ENCODE data around the gene JAM3. TPM values are rescaled to one million over a fixed set of nuclear protein-coding genes. Genes with fewer than 3 reads are reported as not detected.
A peak's percentile ranks its signal among the peaks of the same experiment; 100 is the strongest.

The JAM3 gene
- total RNA-seq, 1 experiment from 2014 or later: not detected

DNA sequence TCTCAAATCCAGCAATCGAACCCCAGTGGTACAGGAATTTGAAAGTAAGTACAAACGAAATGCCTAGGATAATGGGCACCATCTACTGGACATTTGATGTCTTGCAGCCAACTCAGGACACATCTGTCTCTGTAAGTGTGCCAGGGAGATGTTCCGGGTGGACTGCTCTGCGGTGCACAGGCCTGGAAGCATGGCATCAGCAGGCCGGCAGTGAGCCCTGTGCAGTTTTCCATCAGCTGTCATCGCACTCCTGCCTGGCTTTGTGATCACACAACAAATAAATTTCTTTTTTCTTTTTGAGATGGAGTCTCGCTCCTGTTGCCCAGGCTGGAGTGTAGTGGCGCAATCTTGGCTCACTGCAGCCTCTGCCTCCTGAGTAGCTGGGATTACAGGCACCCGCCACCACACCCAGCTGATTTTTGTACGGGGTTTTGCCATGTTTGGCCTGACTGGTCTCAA, 71.0 kb downstream of the JAM3 start:
- Histone ChIP-seq H3K27ac (no peak overlapping the region), H3K79me2 (ENCODE audit: low read depth) (no peaks in the 10 kb centered on the region), H3K36me3 (ENCODE audit: low read depth) (no peaks in the 10 kb centered on the region), H3F3A (ENCODE audit: insufficient read depth, low read depth) (no peaks in the 10 kb centered on the region), H3K4me3 (no peak overlapping the region), H4K20me1 (ENCODE audit: insufficient read depth) (no peaks in the 10 kb centered on the region), H3K9me3 (ENCODE audit: insufficient read depth, low read depth) (no peaks in the 10 kb centered on the region), H2AFZ (no peak overlapping the region), H3K9me2 (ENCODE audit: insufficient read depth) (no peaks in the 10 kb centered on the region), H3K27me3 (ENCODE audit: insufficient read depth, low read depth) (peaks cover 77% of the 10 kb centered on the region), H3K4me2 (no peak overlapping the region), H3K4me1 (replicated peaks; ENCODE audit: insufficient read depth) (no peaks in the 10 kb centered on the region)
- no TSS peak for BruUV-seq (replicated peaks)
- intact Hi-C loops (cut with micrococcal nuclease; ENCODE audit: unreplicated experiment): loop anchor here (2.0 kb wide), 1 partner anchor 89 kb away; no protein-coding TSS in a partner anchor
- DNase-seq: peak in 1 of 2 experiments; percentile 19
- no peak for TF ChIP-seq EZH2 (IDR thresholded peaks at IDR 0.05; ENCODE audit: low read depth)
- TF ChIP-seq, protein P1, sequence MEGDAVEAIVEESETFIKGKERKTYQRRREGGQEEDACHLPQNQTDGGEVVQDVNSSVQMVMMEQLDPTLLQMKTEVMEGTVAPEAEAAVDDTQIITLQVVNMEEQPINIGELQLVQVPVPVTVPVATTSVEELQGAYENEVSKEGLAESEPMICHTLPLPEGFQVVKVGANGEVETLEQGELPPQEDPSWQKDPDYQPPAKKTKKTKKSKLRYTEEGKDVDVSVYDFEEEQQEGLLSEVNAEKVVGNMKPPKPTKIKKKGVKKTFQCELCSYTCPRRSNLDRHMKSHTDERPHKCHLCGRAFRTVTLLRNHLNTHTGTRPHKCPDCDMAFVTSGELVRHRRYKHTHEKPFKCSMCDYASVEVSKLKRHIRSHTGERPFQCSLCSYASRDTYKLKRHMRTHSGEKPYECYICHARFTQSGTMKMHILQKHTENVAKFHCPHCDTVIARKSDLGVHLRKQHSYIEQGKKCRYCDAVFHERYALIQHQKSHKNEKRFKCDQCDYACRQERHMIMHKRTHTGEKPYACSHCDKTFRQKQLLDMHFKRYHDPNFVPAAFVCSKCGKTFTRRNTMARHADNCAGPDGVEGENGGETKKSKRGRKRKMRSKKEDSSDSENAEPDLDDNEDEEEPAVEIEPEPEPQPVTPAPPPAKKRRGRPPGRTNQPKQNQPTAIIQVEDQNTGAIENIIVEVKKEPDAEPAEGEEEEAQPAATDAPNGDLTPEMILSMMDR (conservative IDR thresholded peaks at IDR 0.05): peak; percentile 81
- ChIA-PET CTCF (no interaction called here), POLR2A (ENCODE audit: unreplicated experiment) (no interaction called here)

DNA sequence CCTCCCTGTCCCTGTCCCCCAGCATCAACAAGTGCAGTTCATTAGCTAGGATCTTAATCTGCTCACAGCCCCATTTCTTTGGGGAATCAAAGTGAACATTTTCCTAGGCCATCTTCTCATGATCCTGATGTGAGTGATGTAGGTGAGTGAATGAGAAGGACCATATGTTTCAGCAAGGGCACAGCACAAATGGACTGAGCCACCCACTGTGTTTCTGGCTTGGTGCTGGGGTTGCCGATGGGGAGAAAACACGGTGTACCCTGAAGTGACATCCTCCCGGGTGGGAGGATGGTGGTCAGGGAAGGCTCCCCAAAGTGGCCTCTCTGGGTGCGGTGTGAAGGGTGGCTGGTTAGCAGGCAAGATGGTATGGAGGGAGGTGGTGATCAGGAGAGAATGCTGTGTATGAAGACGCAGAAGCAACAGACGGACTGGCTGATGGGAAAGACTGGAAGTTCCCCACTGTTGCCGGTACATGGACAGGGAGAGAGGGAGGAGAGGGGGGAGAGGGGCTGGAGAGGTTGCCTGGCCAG, 72.2 kb downstream of the JAM3 start:
- Histone ChIP-seq H3F3A (ENCODE audit: insufficient read depth, low read depth) (no peaks in the 10 kb centered on the region), H3K27ac (no peak overlapping the region), H2AFZ (no peak overlapping the region), H3K9me2 (ENCODE audit: insufficient read depth) (no peaks in the 10 kb centered on the region), H3K9me3 (ENCODE audit: insufficient read depth, low read depth) (no peaks in the 10 kb centered on the region), H3K36me3 (ENCODE audit: low read depth) (no peaks in the 10 kb centered on the region), H3K4me2 (no peak overlapping the region), H3K4me3 (no peak overlapping the region), H3K4me1 (replicated peaks; ENCODE audit: insufficient read depth) (no peaks in the 10 kb centered on the region), H4K20me1 (ENCODE audit: insufficient read depth) (no peaks in the 10 kb centered on the region), H3K27me3 (ENCODE audit: insufficient read depth, low read depth) (peaks cover 66% of the 10 kb centered on the region), H3K79me2 (ENCODE audit: low read depth) (no peaks in the 10 kb centered on the region)
- TF ChIP-seq EZH2 (IDR thresholded peaks at IDR 0.05; ENCODE audit: low read depth): no peak
- TF ChIP-seq, protein P1 (conservative IDR thresholded peaks at IDR 0.05): no peak
- no peak for DNase-seq
- POLR2A ChIA-PET (ENCODE audit: unreplicated experiment): no interaction called here
- BruUV-seq (replicated peaks): no TSS peak
- CTCF ChIA-PET: no interaction called here
- intact Hi-C loops (cut with micrococcal nuclease; ENCODE audit: unreplicated experiment): no loop called here

DNA sequence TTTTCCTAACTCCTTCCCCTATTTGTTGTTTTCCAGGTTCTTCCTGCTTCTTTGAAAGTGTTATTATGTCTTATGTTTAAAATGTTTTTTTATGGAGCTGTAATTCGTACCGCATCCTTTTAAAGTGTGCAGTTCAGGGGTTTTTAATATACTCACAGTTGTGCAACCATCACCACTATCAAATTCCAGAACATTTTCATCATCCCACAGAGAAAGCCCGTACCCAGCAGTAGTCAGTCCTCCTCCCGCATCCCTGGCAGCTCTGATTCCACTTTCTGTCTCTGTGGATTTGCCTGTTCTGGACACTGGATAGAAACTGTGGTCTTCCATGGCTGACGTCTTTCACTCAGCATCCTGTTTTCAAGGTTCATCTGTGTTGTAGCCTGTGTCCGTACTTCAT, 73.7 kb downstream of the JAM3 start:
- DNase-seq: no peak
- ChIA-PET POLR2A (ENCODE audit: unreplicated experiment) (no interaction called here), CTCF (no interaction called here)
- Histone ChIP-seq H3K27me3 (ENCODE audit: insufficient read depth, low read depth) (peaks cover 53% of the 10 kb centered on the region), H3K27ac (no peak overlapping the region), H3K4me2 (no peak overlapping the region), H2AFZ (no peak overlapping the region), H4K20me1 (ENCODE audit: insufficient read depth) (no peaks in the 10 kb centered on the region), H3F3A (ENCODE audit: insufficient read depth, low read depth) (no peaks in the 10 kb centered on the region), H3K36me3 (ENCODE audit: low read depth) (no peaks in the 10 kb centered on the region), H3K9me3 (ENCODE audit: insufficient read depth, low read depth) (no peaks in the 10 kb centered on the region), H3K4me1 (replicated peaks; ENCODE audit: insufficient read depth) (no peaks in the 10 kb centered on the region), H3K9me2 (ENCODE audit: insufficient read depth) (no peaks in the 10 kb centered on the region), H3K4me3 (no peak overlapping the region), H3K79me2 (ENCODE audit: low read depth) (no peaks in the 10 kb centered on the region)
- no peak for TF ChIP-seq EZH2 (IDR thresholded peaks at IDR 0.05; ENCODE audit: low read depth)
- TF ChIP-seq, protein P1 (conservative IDR thresholded peaks at IDR 0.05): no peak
- BruUV-seq (replicated peaks): no TSS peak
- intact Hi-C loops (cut with micrococcal nuclease; ENCODE audit: unreplicated experiment): no loop called here
